Subcutaneous adipose tissue (tissue), 4 donors: ENCODE data around the gene MT1HL1. TPM values are rescaled to one million over a fixed set of nuclear protein-coding genes. Genes with fewer than 3 reads are reported as not detected.

Experiments
- CTCF ChIP-seq: fragments of 450-650 bp; IDR thresholded peaks from one replicate; pipeline ENCODE4 v1.5.1; 2016; ENCODE audit warnings: low read depth, mild to moderate bottlenecking, control low read depth, antibody characterized with exemption, moderate library complexity
- total RNA-seq, 4 donors: library from RNA; depleted of rRNA; stranded (reverse); fragments of >200 nt; gene quantifications; one replicate each; pipeline ENCODE4 v1.1.0, GENCODE V29; 2016

Gene MT1HL1
- total RNA-seq, 4 donors from 2014 or later, result not detected

GRCh38 chr1:237016626-237017025, 12.4 kb upstream of the MT1HL1 start:
- TF ChIP-seq CTCF, result no peak

GRCh38 chr1:237013608-237014007, 9.4 kb upstream of the MT1HL1 start:
- TF ChIP-seq CTCF, result no peak

DNA sequence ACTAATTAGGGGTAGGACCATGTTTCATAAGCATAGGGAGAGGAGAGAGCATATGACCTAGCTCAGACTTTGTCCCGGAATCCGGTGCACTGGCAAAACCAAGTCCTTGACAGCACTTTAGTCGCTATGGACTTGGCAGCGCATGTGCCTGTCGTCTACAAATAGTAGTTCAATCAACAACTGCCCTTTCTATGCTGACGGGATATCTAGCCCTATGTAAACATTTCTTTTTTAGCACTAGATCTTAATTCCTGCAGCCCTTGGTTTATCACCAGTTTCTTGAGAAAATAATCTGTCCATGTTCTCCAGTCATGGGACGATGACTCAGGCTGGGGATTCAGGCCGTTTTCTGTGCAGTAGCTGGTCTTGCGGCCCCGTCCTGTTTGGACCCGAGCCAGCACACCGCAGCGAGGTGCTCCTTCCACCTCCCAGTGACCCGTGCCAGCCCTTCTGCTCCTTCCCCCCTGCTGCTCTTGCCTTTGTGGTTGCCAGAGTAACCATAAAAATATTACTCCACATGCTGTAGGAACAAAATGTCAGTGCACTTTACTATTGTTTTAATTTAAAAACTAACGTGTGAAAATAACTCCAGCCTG, 8.6 kb upstream of the MT1HL1 start:
- TF ChIP-seq CTCF, result no peak

- TF ChIP-seq CTCF, result no peak
These were observed 8.1 kb upstream of the MT1HL1 start for GRCh38 chr1:237012361-237012760.

DNA sequence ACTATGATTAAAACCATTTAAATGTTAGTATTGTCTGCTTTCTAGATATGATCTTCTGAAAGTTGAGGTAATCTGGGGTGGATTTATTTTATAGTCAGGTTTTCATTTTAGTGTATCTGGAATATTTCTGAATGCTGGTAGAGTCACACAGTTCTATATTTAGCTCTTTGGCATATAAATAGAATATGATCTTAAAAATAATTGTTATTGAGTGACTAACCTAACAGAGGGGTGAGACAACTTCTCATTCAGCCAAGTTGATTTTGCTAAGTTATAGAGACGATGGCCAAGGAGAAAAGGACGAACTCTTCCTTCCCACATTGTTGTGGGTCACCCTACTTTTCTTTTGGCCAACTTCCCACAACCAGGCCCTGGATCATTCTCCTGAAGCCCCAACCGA, 7.2 kb upstream of the MT1HL1 start:
- TF ChIP-seq CTCF, result no peak

DNA sequence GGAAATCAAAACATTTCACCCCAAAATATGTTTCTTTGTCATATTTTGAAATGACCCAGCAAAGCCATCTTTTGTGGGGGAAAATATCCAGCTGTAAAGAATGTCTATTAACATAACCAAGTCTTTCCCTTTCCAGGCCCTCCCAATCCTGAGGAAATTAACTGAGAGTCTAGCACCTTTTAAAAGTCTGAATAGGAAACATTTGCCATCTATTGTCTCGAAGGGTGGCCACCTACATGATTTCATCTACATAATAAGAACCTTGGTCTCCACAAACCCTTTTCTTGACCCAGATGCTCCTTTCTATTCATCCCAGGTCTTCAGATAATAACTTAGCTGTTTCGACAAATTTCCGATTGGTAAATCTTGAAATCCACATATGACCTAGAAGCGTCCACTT, 5.4 kb upstream of the MT1HL1 start:
- no peak for TF ChIP-seq CTCF

DNA sequence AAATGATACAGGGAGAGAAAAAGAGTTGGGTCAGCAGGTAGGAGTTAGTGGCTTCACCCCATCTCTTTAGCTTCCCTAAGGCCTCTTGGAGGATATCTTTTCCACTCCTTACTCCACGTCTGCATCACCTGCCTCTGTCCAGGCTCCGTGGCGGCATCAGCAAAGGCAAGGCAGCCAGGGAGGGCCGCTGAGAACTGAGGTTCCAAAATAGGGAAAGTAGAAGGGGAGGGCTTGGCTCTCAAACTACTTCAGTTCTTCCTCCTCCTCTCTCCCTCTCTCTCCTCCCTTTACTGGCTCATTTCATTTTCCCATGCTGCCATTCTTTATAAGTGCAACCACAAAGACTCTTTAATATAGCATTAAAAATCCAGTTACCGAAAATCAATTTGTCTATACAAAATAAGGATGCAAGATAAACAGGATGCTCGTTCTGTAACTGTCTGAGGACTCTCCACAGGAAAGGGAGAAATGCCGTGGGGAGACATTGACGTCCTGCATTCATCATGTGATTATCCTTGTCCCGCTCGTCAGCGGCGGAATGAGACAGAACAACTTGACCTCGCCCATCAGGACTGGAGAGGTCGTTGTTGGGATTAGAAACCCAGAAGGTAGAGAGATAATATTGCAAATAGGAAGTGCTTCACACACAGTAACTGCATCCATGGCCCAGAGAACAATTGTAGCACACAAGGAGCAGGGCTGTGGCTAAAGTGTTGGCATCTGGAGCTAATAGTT, 3.1 kb upstream of the MT1HL1 start:
- no peak for TF ChIP-seq CTCF
